HEK293T (cell line): Measurements from ENCODE around the gene LRIG1.

ENCODE experiments used
- CTCF ChIA-PET: fragments of 350-600 bp; formaldehyde crosslinking; extraction: SDS; loops from one replicate; lab custom pipeline; 2021; ENCODE audit warnings: antibody characterized with exemption, inconsistent platforms; lab: Yijun Ruan, JAX
- POLR2A ChIA-PET: fragments of 350-600 bp; formaldehyde crosslinking; extraction: SDS; loops from one replicate; lab custom pipeline; 2020; ENCODE audit warnings: antibody characterized with exemption, inconsistent platforms; lab: Yijun Ruan, JAX
- DNase-seq: peaks from one replicate; pipeline ENCODE4 v3.0.0; 2012; ENCODE audit warnings: mixed read lengths; ENCODE audit errors: extremely low spot score
- ARNT ChIP-seq: fragments of 450-650 bp; IDR thresholded peaks from 2 replicates; pipeline ENCODE4 v1.6.1; 2017; ENCODE audit warnings: mild to moderate bottlenecking
- BHLHE40 ChIP-seq: fragments of 450-650 bp; IDR thresholded peaks from 2 replicates; pipeline ENCODE4 v1.6.1; 2016; ENCODE audit warnings: mild to moderate bottlenecking, moderate library complexity, borderline replicate concordance
- CTBP1 ChIP-seq: fragments of 450-650 bp; IDR thresholded peaks from 2 replicates; pipeline ENCODE4 v1.6.1; 2016; ENCODE audit warnings: borderline replicate concordance
- ELF4 ChIP-seq: fragments of 450-650 bp; IDR thresholded peaks from 2 replicates; pipeline ENCODE4 v1.6.1; 2017; ENCODE audit warnings: antibody characterized with exemption
- FOXA1 ChIP-seq: fragments of 450-650 bp; IDR thresholded peaks from 2 replicates; pipeline ENCODE4 v1.6.1; 2016; ENCODE audit warnings: mild to moderate bottlenecking
- FOXK2 ChIP-seq: fragments of 450-650 bp; IDR thresholded peaks from 2 replicates; pipeline ENCODE4 v1.6.1; 2016; ENCODE audit warnings: mild to moderate bottlenecking
- FOXM1 ChIP-seq: fragments of 450-650 bp; IDR thresholded peaks from 2 replicates; pipeline ENCODE4 v1.6.1; 2017; ENCODE audit warnings: mild to moderate bottlenecking, borderline replicate concordance
- HDGF ChIP-seq: fragments of 450-650 bp; IDR thresholded peaks from 2 replicates; pipeline ENCODE4 v1.6.1; 2017; ENCODE audit warnings: antibody characterized with exemption, borderline replicate concordance
- L3MBTL2 ChIP-seq: fragments of 450-650 bp; conservative IDR thresholded peaks from 2 replicates; pipeline ENCODE4 v1.6.1; 2016; ENCODE audit warnings: mild to moderate bottlenecking
- LEF1 ChIP-seq: fragments of 450-650 bp; IDR thresholded peaks from 2 replicates; pipeline ENCODE4 v1.6.1; 2017; ENCODE audit warnings: mild to moderate bottlenecking, borderline replicate concordance
- NFRKB ChIP-seq: fragments of 450-650 bp; IDR thresholded peaks from 2 replicates; pipeline ENCODE4 v1.6.1; 2016; ENCODE audit warnings: mild to moderate bottlenecking, moderate library complexity
- PKNOX1 ChIP-seq: fragments of 450-650 bp; IDR thresholded peaks from 2 replicates; pipeline ENCODE4 v1.6.1; 2016
- SP1 ChIP-seq: fragments of 450-650 bp; IDR thresholded peaks from 2 replicates; pipeline ENCODE4 v1.6.1; 2017
- SUZ12 ChIP-seq: fragments of 450-650 bp; IDR thresholded peaks from 2 replicates; pipeline ENCODE4 v1.6.1; 2016; ENCODE audit warnings: mild to moderate bottlenecking
- TARDBP ChIP-seq: fragments of 450-650 bp; IDR thresholded peaks from 2 replicates; pipeline ENCODE4 v1.6.1; 2016
- ZNF384 ChIP-seq: fragments of 450-650 bp; IDR thresholded peaks from 2 replicates; pipeline ENCODE4 v1.6.1; 2016

LRIG1 gene

GRCh38 chr3:66498687-66499621 lies 1.9 kb downstream of the LRIG1 start:
- no peak for DNase-seq
- CTCF ChIA-PET = interaction anchor here (0.7 kb wide), 1 partner anchor 13 kb away, joined by 3 read pairs; no protein-coding TSS in a partner anchor
- POLR2A ChIA-PET = interaction anchor here (0.9 kb wide), 1 partner anchor 9 kb away, joined by 3 read pairs; no protein-coding TSS in a partner anchor
- TF ChIP-seq BHLHE40 = no peak
- 0 out of 2 replicates have a peak, but pooled peaks have one; percentile 2 for TF ChIP-seq ZNF384

- ChIA-PET POLR2A (interaction anchor here (1.0 kb wide), 1 partner anchor 19 kb away, joined by 3 read pairs; no protein-coding TSS in a partner anchor), CTCF (no interaction called here)
- TF ChIP-seq L3MBTL2 (no peak), FOXK2 (no peak), LEF1 (no peak), ZNF384 (peak; percentile 61; the same call in 1 of the 2 replicates), SUZ12 (no peak), CTBP1 (no peak)
- no peak for DNase-seq
These were observed 2.7 kb downstream of the LRIG1 start for GRCh38 chr3:66497985-66498671.

GRCh38 chr3:66497288-66497984 lies 3.4 kb downstream of the LRIG1 start:
- POLR2A ChIA-PET = interaction anchor here (1.0 kb wide), 1 partner anchor 18 kb away, joined by 3 read pairs; no protein-coding TSS in a partner anchor
- CTCF ChIA-PET = no interaction called here
- no peak for DNase-seq
- no peak for TF ChIP-seq TARDBP
- TF ChIP-seq FOXM1 = no peak
- TF ChIP-seq NFRKB = no peak
- TF ChIP-seq HDGF = no peak
- peak; percentile 98 for TF ChIP-seq ZNF384
- TF ChIP-seq PKNOX1 = peak; percentile 43
- TF ChIP-seq CTBP1 = peak; percentile 19; the same call in 1 of the 2 replicates
- no peak for TF ChIP-seq ARNT
- no peak for TF ChIP-seq SP1
- TF ChIP-seq BHLHE40 = no peak
- no peak for TF ChIP-seq L3MBTL2

- POLR2A ChIA-PET = no interaction called here
- TF ChIP-seq PKNOX1 (no peak), CTBP1 (no peak), ELF4 (no peak), ZNF384 (no peak), SP1 (no peak), L3MBTL2 (no peak), NFRKB (no peak), TARDBP (no peak), SUZ12 (no peak), HDGF (no peak), FOXA1 (no peak), FOXM1 (no peak)
- CTCF ChIA-PET = no interaction called here
- DNase-seq = no peak
These were observed 4.1 kb downstream of the LRIG1 start for GRCh38 chr3:66496746-66497145.

- CTCF ChIA-PET = no interaction called here
- no peak for TF ChIP-seq LEF1
- TF ChIP-seq FOXM1 = no peak
- no peak for TF ChIP-seq ELF4
- no peak for TF ChIP-seq NFRKB
- no peak for TF ChIP-seq L3MBTL2
- TF ChIP-seq HDGF = no peak
These were observed 4.5 kb downstream of the LRIG1 start for GRCh38 chr3:66496301-66496700.

GRCh38 chr3:66495668-66496045 lies 5.2 kb downstream of the LRIG1 start:
- CTCF ChIA-PET = no interaction called here

More at GRCh38 chr3:66496301-66496700, 4.5 kb downstream of the LRIG1 start:
- POLR2A ChIA-PET = no interaction called here
- no peak for DNase-seq

More at GRCh38 chr3:66495668-66496045, 5.2 kb downstream of the LRIG1 start:
- DNase-seq = no peak
- POLR2A ChIA-PET = no interaction called here
- no peak for TF ChIP-seq PKNOX1
- no peak for TF ChIP-seq LEF1
- TF ChIP-seq L3MBTL2 = no peak
- no peak for TF ChIP-seq HDGF
- no peak for TF ChIP-seq FOXM1
- TF ChIP-seq TARDBP = no peak
- TF ChIP-seq BHLHE40 = no peak
- no peak for TF ChIP-seq SP1
- TF ChIP-seq ARNT = no peak
- no peak for TF ChIP-seq ZNF384
- no peak for TF ChIP-seq SUZ12
- no peak for TF ChIP-seq NFRKB
- no peak for TF ChIP-seq FOXK2
